Measurements from ENCODE around the gene NTMT1.
A peak's percentile ranks its signal among the peaks of the same experiment; 100 is the strongest.

Gene NTMT1

GRCh38 chr9:129595311-129595741 is 30.6 kb upstream of the NTMT1 start:
- Histone ChIP-seq H3K4me1 (ENCODE audit: control insufficient read depth in 1 of 2, insufficient read depth in 1 of 2, low read depth in 1 of 2, low read length in 1 of 2) (peaks cover 44 to 45% of the 10 kb centered on the region in 2 experiments), H3K27ac (no peak overlapping the region), H3K9me3 (no peaks in the 10 kb centered on the region), H3K4me3 (ENCODE audit: low read depth in 1 of 2, low read length in 1 of 2) (no peak overlapping the region), H3K27me3 (peaks cover 32% of the 10 kb centered on the region), H3K36me3 (no peaks in the 10 kb centered on the region)
- no peak for TF ChIP-seq CTCF (IDR thresholded peaks at IDR 0.05)

GRCh38 chr9:129595903-129596540 is 29.9 kb upstream of the NTMT1 start:
- Histone ChIP-seq H3K9me3 (no peaks in the 10 kb centered on the region), H3K4me1 (ENCODE audit: control insufficient read depth in 1 of 2, insufficient read depth in 1 of 2, low read depth in 1 of 2, low read length in 1 of 2) (peaks cover 44 to 45% of the 10 kb centered on the region in 2 experiments), H3K27me3 (peaks cover 32% of the 10 kb centered on the region), H3K4me3 (ENCODE audit: low read depth in 1 of 2, low read length in 1 of 2) (no peak overlapping the region), H3K36me3 (no peaks in the 10 kb centered on the region), H3K27ac (no peak overlapping the region)
- no peak for TF ChIP-seq CTCF (IDR thresholded peaks at IDR 0.05)

- Histone ChIP-seq H3K27me3 (peaks cover 32% of the 10 kb centered on the region), H3K4me1 (ENCODE audit: control insufficient read depth in 1 of 2, insufficient read depth in 1 of 2, low read depth in 1 of 2, low read length in 1 of 2) (peaks cover 44 to 45% of the 10 kb centered on the region in 2 experiments), H3K9me3 (no peaks in the 10 kb centered on the region), H3K4me3 (ENCODE audit: low read depth in 1 of 2, low read length in 1 of 2) (peak overlapping the region in 1 of 2 experiments; percentile 41), H3K27ac (no peak overlapping the region), H3K36me3 (no peaks in the 10 kb centered on the region)
- no peak for TF ChIP-seq CTCF (IDR thresholded peaks at IDR 0.05)
Measured at GRCh38 chr9:129596541-129597331, 29.2 kb upstream of the NTMT1 start.

GRCh38 chr9:129597355-129598088 is 28.4 kb upstream of the NTMT1 start:
- TF ChIP-seq CTCF (IDR thresholded peaks at IDR 0.05), result no peak
- no peak overlapping the region for H3K27ac ChIP-seq
- H3K36me3 ChIP-seq, result no peaks in the 10 kb centered on the region
- peaks cover 32% of the 10 kb centered on the region for H3K27me3 ChIP-seq
- no peaks in the 10 kb centered on the region for H3K9me3 ChIP-seq
- peak overlapping the region; percentile 40 to 41 for H3K4me3 ChIP-seq (ENCODE audit: low read depth in 1 of 2, low read length in 1 of 2)
- H3K4me1 ChIP-seq (ENCODE audit: control insufficient read depth in 1 of 2, insufficient read depth in 1 of 2, low read depth in 1 of 2, low read length in 1 of 2), result peaks cover 44 to 45% of the 10 kb centered on the region in 2 experiments

GRCh38 chr9:129598089-129598596 is 27.8 kb upstream of the NTMT1 start:
- Histone ChIP-seq H3K9me3 (no peaks in the 10 kb centered on the region), H3K36me3 (no peaks in the 10 kb centered on the region), H3K4me1 (ENCODE audit: control insufficient read depth in 1 of 2, insufficient read depth in 1 of 2, low read depth in 1 of 2, low read length in 1 of 2) (peaks cover 47 to 49% of the 10 kb centered on the region in 2 experiments), H3K4me3 (ENCODE audit: low read depth in 1 of 2, low read length in 1 of 2) (peak overlapping the region; percentile 40 to 41), H3K27me3 (peaks cover 32% of the 10 kb centered on the region), H3K27ac (no peak overlapping the region)
- no peak for TF ChIP-seq CTCF (IDR thresholded peaks at IDR 0.05)

All from neutrophil (primary cell).